HUES48 (cell line): ENCODE measurements around the gene OXCT1.

ENCODE experiments used
- H3K27ac ChIP-seq: one replicate; pipeline ENCODE4 v1.7.0; 2013; ENCODE audit warnings: low read depth, low read length, inconsistent platforms
- H3K27me3 ChIP-seq: 2 replicates; pipeline ENCODE4 v1.6.1; 2013; ENCODE audit warnings: mild to moderate bottlenecking, low read length; ENCODE audit not compliant: control insufficient read depth, insufficient read depth
- H3K36me3 ChIP-seq: 2 replicates; pipeline ENCODE4 v1.6.1; 2013; ENCODE audit warnings: low read length; ENCODE audit not compliant: control insufficient read depth, insufficient read depth
- H3K4me1 ChIP-seq: 2 replicates; pipeline ENCODE4 v1.6.1; 2013; ENCODE audit warnings: mild to moderate bottlenecking, low read length; ENCODE audit not compliant: control insufficient read depth, insufficient read depth
- H3K4me3 ChIP-seq: 2 replicates; pipeline ENCODE4 v1.5.1; 2013; ENCODE audit warnings: mild to moderate bottlenecking, low read depth, low read length
- H3K9ac ChIP-seq: 2 replicates; pipeline ENCODE4 v1.6.1; 2013; ENCODE audit warnings: mild to moderate bottlenecking, low read depth, low read length, moderate library complexity
- H3K9me3 ChIP-seq: 2 replicates; pipeline ENCODE4 v1.6.1; 2013; ENCODE audit warnings: low read length; ENCODE audit not compliant: control insufficient read depth, insufficient read depth

OXCT1 gene

DNA sequence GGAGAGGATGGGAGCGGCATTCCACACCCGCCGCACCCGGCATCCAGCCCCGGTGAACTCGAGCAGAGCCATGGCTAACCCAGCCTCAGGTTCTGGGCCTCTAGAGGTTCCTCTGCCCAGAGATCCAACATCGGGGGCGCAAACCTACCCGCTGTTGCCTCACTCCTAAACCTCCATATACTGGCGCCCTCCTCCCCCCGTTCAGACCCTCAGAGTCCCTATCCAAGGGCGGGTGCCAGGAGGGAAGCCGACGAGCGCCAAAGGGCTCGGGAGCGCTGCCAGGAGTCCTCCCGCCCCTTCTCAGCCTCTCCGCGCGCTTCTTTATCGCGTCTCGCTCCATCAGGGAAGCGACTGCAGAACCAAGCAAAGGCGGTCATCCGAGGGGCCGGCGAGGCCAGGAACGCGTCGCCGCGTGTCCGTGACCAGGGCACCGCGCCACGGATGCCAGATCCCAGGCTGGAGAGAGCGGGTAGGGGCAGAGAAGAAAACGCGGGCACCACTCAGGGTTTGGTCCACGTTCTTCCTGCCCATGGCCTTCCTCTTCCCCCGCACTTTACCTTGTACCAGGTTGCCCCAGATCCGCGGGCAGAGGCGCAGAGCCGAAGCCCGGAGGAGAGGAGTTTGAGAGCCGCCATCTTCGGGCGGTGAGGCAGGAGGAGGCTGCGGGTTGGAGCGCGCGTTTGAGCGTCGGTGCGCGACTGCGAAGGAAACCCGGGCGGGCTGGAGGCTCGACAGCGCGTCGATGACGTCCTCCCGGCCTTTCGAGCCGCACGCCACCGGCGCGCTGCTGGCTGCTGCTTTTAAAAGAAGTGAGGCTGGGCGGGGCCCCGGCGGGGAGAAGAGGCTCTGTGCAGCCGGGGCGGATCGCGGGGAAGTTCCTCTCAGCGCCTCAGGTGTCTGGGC, at the start of gene OXCT1:
Gene OXCT1, minus strand, starts transcription at position 702 of the 903 bp plus-strand sequence. Its CDS starts 67 bp downstream, at position 635.
- Histone ChIP-seq H3K27ac (peak within 1 kb of the TSS; percentile 63), H3K36me3 (peaks cover 2% of the 10 kb centered on the region; the same call in 1 of the 2 replicates), H3K9ac (peak within 1 kb of the TSS; percentile 87), H3K9me3 (no peaks in the 10 kb centered on the region), H3K27me3 (peaks cover 25% of the 10 kb centered on the region), H3K4me1 (0 out of 2 replicates have a peak, but pooled peaks cover 5% of the 10 kb centered on the region), H3K4me3 (peak within 1 kb of the TSS; percentile 85)

- Histone ChIP-seq H3K9ac (no peak overlapping the region), H3K27ac (no peak overlapping the region), H3K4me1 (peaks cover 5% of the 10 kb centered on the region; the same call in 1 of the 2 replicates), H3K27me3 (no peaks in the 10 kb centered on the region), H3K9me3 (no peaks in the 10 kb centered on the region), H3K4me3 (no peak overlapping the region), H3K36me3 (peaks cover 75% of the 10 kb centered on the region)
These were observed 47.9 kb upstream of the OXCT1 start for GRCh38 chr5:41918105-41918504.

DNA sequence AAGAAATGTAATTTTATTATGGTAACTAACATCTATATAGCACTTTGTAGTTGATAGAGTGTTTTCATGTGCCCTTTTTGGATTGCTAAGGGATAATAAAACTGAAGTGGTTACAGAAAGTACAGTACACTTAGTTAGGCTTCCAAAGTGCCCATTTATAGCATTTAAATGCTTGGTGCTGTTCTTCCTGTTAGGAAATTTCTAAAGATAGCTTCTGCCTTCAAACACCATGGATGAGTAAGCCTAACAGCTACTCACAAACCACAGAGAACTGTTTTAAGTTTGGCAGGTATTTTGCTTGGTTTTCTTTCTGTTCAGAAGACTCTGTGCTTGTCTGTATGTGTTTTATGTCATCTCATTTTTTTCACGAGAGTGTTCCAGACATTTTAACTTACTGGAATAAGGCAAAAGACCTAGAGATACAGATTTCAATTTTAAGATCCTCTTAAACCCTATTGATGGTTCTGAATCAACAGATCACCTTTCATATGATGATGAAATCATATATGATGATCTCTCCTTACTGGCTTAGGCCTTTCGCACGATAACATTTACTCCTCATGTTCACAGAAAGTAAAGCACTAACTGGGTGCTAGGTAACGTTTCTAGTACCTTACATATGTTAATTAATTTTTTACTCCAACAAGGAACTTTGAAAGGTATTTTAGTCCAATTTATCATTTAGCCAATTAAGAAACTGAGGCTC, 38.3 kb upstream of the OXCT1 start:
- peaks cover 73% of the 10 kb centered on the region for H3K36me3 ChIP-seq
- no peak overlapping the region for H3K27ac ChIP-seq
- no peaks in the 10 kb centered on the region for H3K27me3 ChIP-seq
- no peaks in the 10 kb centered on the region for H3K9me3 ChIP-seq
- H3K4me3 ChIP-seq, result no peak overlapping the region
- 0 out of 2 replicates have a peak, but pooled peaks cover 7% of the 10 kb centered on the region for H3K4me1 ChIP-seq
- H3K9ac ChIP-seq, result no peak overlapping the region

- Histone ChIP-seq H3K4me1 (0 out of 2 replicates have a peak, but pooled peaks cover 11% of the 10 kb centered on the region), H3K36me3 (peaks cover 49% of the 10 kb centered on the region), H3K27ac (no peak overlapping the region), H3K27me3 (no peaks in the 10 kb centered on the region), H3K9me3 (no peaks in the 10 kb centered on the region), H3K4me3 (no peak overlapping the region), H3K9ac (no peak overlapping the region)
These were observed 35.9 kb upstream of the OXCT1 start for GRCh38 chr5:41906151-41906550.

- Histone ChIP-seq H3K27ac (peak within 1 kb of the TSS; percentile 73), H3K27me3 (no peaks in the 10 kb centered on the region), H3K36me3 (peaks cover 29% of the 10 kb centered on the region), H3K4me3 (peak within 1 kb of the TSS; percentile 90), H3K4me1 (0 out of 2 replicates have a peak, but pooled peaks cover 11% of the 10 kb centered on the region), H3K9me3 (no peaks in the 10 kb centered on the region), H3K9ac (peak within 1 kb of the TSS; percentile 96)
These were observed 33.9 kb upstream of the OXCT1 start, which contains the start of gene RIMOC1 for GRCh38 chr5:41903892-41904799. Gene RIMOC1 (plus strand): TSS chr5:41904344. CDS start chr5:41904368, 24 bp downstream.

- Histone ChIP-seq H3K36me3 (peaks cover 22% of the 10 kb centered on the region), H3K27ac (peak overlapping the region; percentile 56), H3K4me3 (peak overlapping the region; percentile 69)
These were observed 33.2 kb upstream of the OXCT1 start for GRCh38 chr5:41903382-41903891.

DNA sequence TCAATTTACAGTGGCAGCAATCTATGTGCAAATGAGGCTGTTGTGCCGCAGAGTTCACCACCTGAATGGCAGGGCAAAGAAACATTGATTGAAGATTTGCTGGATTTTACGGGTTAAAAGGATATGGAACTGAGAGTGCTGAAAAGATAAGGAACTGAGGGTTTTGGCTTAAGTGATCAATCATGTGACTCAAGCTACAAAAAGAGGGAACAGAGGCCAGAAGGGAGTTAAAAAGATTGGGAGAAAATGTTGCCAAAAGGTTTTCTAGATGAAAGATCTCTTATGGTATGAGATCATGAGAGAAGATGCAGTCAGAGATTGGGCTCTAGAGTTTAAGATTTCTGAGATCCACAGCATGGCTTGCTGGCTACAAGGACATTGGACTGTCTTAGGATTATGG, 26.0 kb upstream of the OXCT1 start:
- Histone ChIP-seq H3K36me3 (no peaks in the 10 kb centered on the region), H3K9me3 (no peaks in the 10 kb centered on the region), H3K27ac (no peak overlapping the region), H3K9ac (no peak overlapping the region), H3K27me3 (no peaks in the 10 kb centered on the region), H3K4me3 (no peak overlapping the region), H3K4me1 (no peaks in the 10 kb centered on the region)

More at GRCh38 chr5:41903382-41903891, 33.2 kb upstream of the OXCT1 start:
- Histone ChIP-seq H3K4me1 (0 out of 2 replicates have a peak, but pooled peaks cover 11% of the 10 kb centered on the region), H3K27me3 (no peaks in the 10 kb centered on the region), H3K9ac (peak overlapping the region; percentile 37; the same call in 1 of the 2 replicates), H3K9me3 (no peaks in the 10 kb centered on the region)

DNA sequence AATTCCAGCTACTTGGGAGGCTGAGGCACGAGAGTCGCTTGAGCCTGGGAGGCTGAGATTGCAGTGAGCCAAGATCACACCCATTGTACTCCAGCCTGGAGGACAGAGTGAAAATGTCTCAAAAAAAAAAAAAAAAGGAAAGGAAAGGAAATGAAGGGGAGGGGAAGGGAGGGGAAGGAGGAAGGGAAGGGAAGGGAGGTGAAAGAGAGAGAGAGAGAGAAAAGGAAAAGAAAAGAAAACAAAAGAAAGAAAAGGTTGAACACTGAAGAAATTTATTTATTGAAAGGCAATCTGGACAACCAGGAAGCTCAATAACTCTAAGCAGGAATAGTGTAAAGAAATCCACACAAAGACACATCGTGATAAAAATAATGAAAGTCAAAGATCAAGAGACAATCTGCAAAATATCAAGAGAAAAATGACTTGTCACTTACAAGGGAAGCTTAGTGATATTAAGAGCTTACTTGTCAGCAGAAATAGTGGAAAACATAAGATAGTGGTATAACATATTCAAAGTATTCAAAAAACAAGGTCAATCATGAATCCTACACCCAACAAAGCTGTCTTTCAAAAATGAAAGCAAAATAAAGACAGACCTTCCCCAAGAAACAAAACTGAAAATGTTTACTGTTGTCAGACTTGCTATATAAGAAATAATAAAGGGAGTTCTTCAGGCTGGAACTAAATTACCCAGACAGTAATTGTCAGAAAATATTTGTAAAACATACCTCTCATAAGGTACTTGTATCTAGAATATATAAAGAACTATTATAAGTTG, 23.0 kb upstream of the OXCT1 start:
- Histone ChIP-seq H3K9ac (no peak overlapping the region), H3K27ac (no peak overlapping the region), H3K27me3 (no peaks in the 10 kb centered on the region), H3K4me3 (no peak overlapping the region), H3K4me1 (no peaks in the 10 kb centered on the region), H3K36me3 (no peaks in the 10 kb centered on the region), H3K9me3 (no peaks in the 10 kb centered on the region)

DNA sequence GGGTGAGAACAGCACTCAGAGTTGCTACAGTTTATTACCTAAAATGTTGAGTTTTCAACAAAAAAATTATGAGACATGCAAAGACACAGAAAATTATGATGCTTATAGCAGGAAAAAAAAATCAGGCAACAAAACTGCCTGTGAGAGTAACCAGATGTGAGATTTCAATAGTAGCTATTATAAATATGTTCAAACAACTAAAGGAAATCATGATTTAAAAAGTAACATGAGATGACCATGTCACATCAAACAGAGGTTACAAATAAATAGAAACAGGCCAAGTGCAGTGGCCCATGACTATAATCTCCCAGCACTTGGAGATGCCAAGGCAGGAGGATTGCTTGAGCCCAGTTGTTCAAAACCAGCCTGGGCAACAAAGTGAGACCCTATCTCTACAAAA, 21.8 kb upstream of the OXCT1 start:
- no peaks in the 10 kb centered on the region; the same call in none of the 2 replicates for H3K9me3 ChIP-seq
- H3K9ac ChIP-seq, result no peak overlapping the region
- H3K27me3 ChIP-seq, result no peaks in the 10 kb centered on the region
- H3K36me3 ChIP-seq, result no peaks in the 10 kb centered on the region
- H3K27ac ChIP-seq, result no peak overlapping the region
- no peaks in the 10 kb centered on the region for H3K4me1 ChIP-seq
- H3K4me3 ChIP-seq, result no peak overlapping the region
